Parathyroid adenoma (tissue), 2 donors: ENCODE results near the gene DNMT3B.
"Not testable (repeated sequence)": the region's sequence is repeated elsewhere in the genome, so short reads cannot be mapped to it uniquely, and the experiment has no call there.

Experiments used
- H2AFZ ChIP-seq: fragments of 300-600 bp; sonication (generic); one replicate; pipeline ENCODE4 v1.7.0; 2017; ENCODE audit warnings: antibody characterized with exemption, mild to moderate bottlenecking
- H3K27ac ChIP-seq: fragments of 300-600 bp; sonication (generic); one replicate; pipeline ENCODE4 v1.7.0; 2017
- H3K27me3 ChIP-seq: fragments of 300-600 bp; sonication (generic); one replicate; pipeline ENCODE4 v1.7.0; 2017; ENCODE audit warnings: low read length; ENCODE audit not compliant: control insufficient read depth, insufficient read depth
- H3K36me3 ChIP-seq: fragments of 300-600 bp; sonication (generic); one replicate; pipeline ENCODE4 v1.7.0; 2017; ENCODE audit warnings: low read length; ENCODE audit not compliant: control insufficient read depth, insufficient read depth
- H3K4me1 ChIP-seq: fragments of 300-600 bp; sonication (generic); one replicate; pipeline ENCODE4 v1.7.0; 2017; ENCODE audit warnings: control low read depth
- H3K4me2 ChIP-seq: fragments of 300-600 bp; sonication (generic); one replicate; pipeline ENCODE4 v1.7.0; 2017; ENCODE audit warnings: low read length
- H3K4me3 ChIP-seq: fragments of 300-600 bp; sonication (generic); one replicate; pipeline ENCODE4 v1.7.0; 2017; ENCODE audit warnings: low read depth, low read length
- H3K79me2 ChIP-seq: fragments of 300-600 bp; sonication (generic); one replicate; pipeline ENCODE4 v1.7.0; 2017; ENCODE audit warnings: control low read depth
- H3K9ac ChIP-seq: fragments of 300-600 bp; sonication (generic); one replicate; pipeline ENCODE4 v1.7.0; 2017; ENCODE audit warnings: mild to moderate bottlenecking
- H3K9me3 ChIP-seq: fragments of 300-600 bp; sonication (generic); one replicate; pipeline ENCODE4 v1.7.0; 2017; ENCODE audit warnings: low read length; ENCODE audit not compliant: control insufficient read depth
- CTCF ChIP-seq: fragments of 300-600 bp; sonication (generic); IDR thresholded peaks from one replicate; pipeline ENCODE4 v1.7.0; 2017; ENCODE audit warnings: antibody characterized with exemption, mild to moderate bottlenecking
- donor health status: primary hyperparathyroidism.

DNMT3B gene

GRCh38 chr20:32763202-32764004, 1.2 kb downstream of the DNMT3B start:
- Histone ChIP-seq H3K79me2 (no peaks in the 10 kb centered on the region), H3K9ac (peak overlapping the region; percentile 61), H3K4me1 (peaks cover 7% of the 10 kb centered on the region), H2AFZ (peak overlapping the region; percentile 100), H3K27ac (no peak overlapping the region), H3K27me3 (no peaks in the 10 kb centered on the region), H3K4me2 (peak overlapping the region; percentile 99), H3K9me3 (no peaks in the 10 kb centered on the region), H3K4me3 (peak overlapping the region; percentile 78), H3K36me3 (no peaks in the 10 kb centered on the region)
- no peak for TF ChIP-seq CTCF

GRCh38 chr20:32764005-32764960, 2.1 kb downstream of the DNMT3B start:
- TF ChIP-seq CTCF: no peak
- H3K4me3 ChIP-seq: no peak overlapping the region
- no peaks in the 10 kb centered on the region for H3K79me2 ChIP-seq
- peaks cover 7% of the 10 kb centered on the region for H3K4me1 ChIP-seq
- no peak overlapping the region for H3K4me2 ChIP-seq
- no peaks in the 10 kb centered on the region for H3K36me3 ChIP-seq
- H3K27me3 ChIP-seq: no peaks in the 10 kb centered on the region
- no peak overlapping the region for H2AFZ ChIP-seq
- H3K27ac ChIP-seq: no peak overlapping the region
- no peaks in the 10 kb centered on the region for H3K9me3 ChIP-seq
- H3K9ac ChIP-seq: no peak overlapping the region

GRCh38 chr20:32765230-32765875, 3.2 kb downstream of the DNMT3B start:
- not testable (repeated sequence) for H2AFZ ChIP-seq, H3K27ac ChIP-seq

GRCh38 chr20:32767418-32768198, 5.4 kb downstream of the DNMT3B start:
- Histone ChIP-seq H3K36me3 (no peaks in the 10 kb centered on the region), H3K4me1 (peaks cover 3% of the 10 kb centered on the region), H3K9ac (no peak overlapping the region), H3K27ac (no peak overlapping the region), H3K79me2 (no peaks in the 10 kb centered on the region), H3K9me3 (no peaks in the 10 kb centered on the region), H2AFZ (no peak overlapping the region), H3K4me3 (no peak overlapping the region), H3K4me2 (no peak overlapping the region), H3K27me3 (no peaks in the 10 kb centered on the region)
- no peak for TF ChIP-seq CTCF

More at GRCh38 chr20:32765230-32765875, 3.2 kb downstream of the DNMT3B start:
- not testable (repeated sequence) for H3K79me2 ChIP-seq, H3K4me1 ChIP-seq, H3K36me3 ChIP-seq, H3K4me3 ChIP-seq, H3K9me3 ChIP-seq, H3K4me2 ChIP-seq, H3K9ac ChIP-seq, H3K27me3 ChIP-seq
